T-cell (primary cell): Measurements from ENCODE around the gene HEXD. TPM values are rescaled to one million over a fixed set of nuclear protein-coding genes. Genes with fewer than 3 reads are reported as not detected.

Source experiments
- ATAC-seq, 4 experiments: fragments of 200-7000 bp in 3 of 4; fragments of 150-1000 bp in 1 of 4; cut with Tn5 transposase; replicated peaks in 1 of 4; 1 replicate in 3 of 4; 2 replicates in 1 of 4; pipeline ENCODE4 v1.10.0; 2021; ENCODE audit warnings: moderate library complexity in 3 of 4, mild to moderate bottlenecking in 2 of 4, moderate number of reproducible peaks in 1 of 4
- CTCF ChIA-PET, 2 donors: fragments of 300-600 bp; sonication (Branson Sonifier 250); formaldehyde crosslinking; loops; one replicate each; lab custom pipeline; 2022; ENCODE audit warnings: antibody characterized with exemption in 2 of 2; lab: Charles Lee
- POLR2A ChIA-PET, 2 donors: fragments of 300-600 bp; sonication (Branson Sonifier 250); formaldehyde crosslinking; loops; one replicate each; lab custom pipeline; 2022; ENCODE audit warnings: antibody characterized with exemption in 2 of 2; lab: Charles Lee
- DNase-seq, 35 experiments: peaks; one replicate each; pipeline versions ENCODE4 v3.0.0 to v3.0.0-alpha.2; 2013 to 2023
- H3K27ac ChIP-seq: one replicate; pipeline ENCODE4 v1.5.1; 2013; ENCODE audit warnings: low read length
- H3K27me3 ChIP-seq, 2 experiments: replicated peaks in 1 of 2; 1 replicate in 1 of 2; 2 replicates in 1 of 2; pipeline versions ENCODE4 v1.6.1 to v1.7.0; 2013; ENCODE audit warnings: low read length in 1 of 2, mixed read lengths in 1 of 2; ENCODE audit not compliant: control insufficient read depth in 2 of 2, insufficient read depth in 2 of 2; ENCODE audit errors: extremely low read depth in 1 of 2
- H3K36me3 ChIP-seq, 2 donors: 1 replicate in 1 of 2; 2 replicates in 1 of 2; pipeline versions ENCODE4 v1.6.1 to v1.7.0; 2013; ENCODE audit warnings: low read length in 1 of 2; ENCODE audit not compliant: control insufficient read depth in 2 of 2, insufficient read depth in 1 of 2; ENCODE audit errors: extremely low read depth in 1 of 2
- H3K4me1 ChIP-seq, 2 experiments: 1 replicate in 1 of 2; 2 replicates in 1 of 2; pipeline versions ENCODE4 v1.6.1 to v1.7.0; 2013; ENCODE audit warnings: low read length in 2 of 2, mixed read lengths in 1 of 2; ENCODE audit not compliant: insufficient read depth in 2 of 2, control insufficient read depth in 1 of 2; ENCODE audit errors: extremely low read depth in 1 of 2
- H3K4me3 ChIP-seq, 2 donors: 1 replicate in 1 of 2; 2 replicates in 1 of 2; pipeline versions ENCODE4 v1.5.1 to v1.7.0; 2013; ENCODE audit warnings: mild to moderate bottlenecking in 2 of 2, low read length in 1 of 2, moderate library complexity in 1 of 2; ENCODE audit not compliant: control insufficient read depth in 1 of 2; ENCODE audit errors: extremely low read depth in 1 of 2
- H3K9me3 ChIP-seq: 2 replicates; pipeline ENCODE4 v1.7.0; 2013
- H3K27ac Mint-ChIP-seq, 2 donors: one replicate each; pipeline ENCODE4 v1.8.0; 2020 to 2021; ENCODE audit warnings: mild to moderate bottlenecking in 2 of 2, mixed read lengths in 2 of 2
- H3K27me3 Mint-ChIP-seq, 2 donors: one replicate each; pipeline ENCODE4 v1.8.0; 2021 to 2022; ENCODE audit warnings: mixed read lengths in 2 of 2
- H3K36me3 Mint-ChIP-seq: one replicate; pipeline ENCODE4 v1.8.0; 2021; ENCODE audit warnings: mixed read lengths
- H3K4me1 Mint-ChIP-seq, 3 donors: one replicate each; pipeline ENCODE4 v1.8.0; 2020 to 2022; ENCODE audit warnings: mixed read lengths in 3 of 3, mild to moderate bottlenecking in 1 of 3
- H3K4me3 Mint-ChIP-seq, 3 donors: one replicate each; pipeline ENCODE4 v1.8.0; 2020 to 2022; ENCODE audit warnings: mild to moderate bottlenecking in 3 of 3, mixed read lengths in 3 of 3, moderate library complexity in 3 of 3
- H3K9me3 Mint-ChIP-seq, 3 donors: one replicate each; pipeline ENCODE4 v1.8.0; 2020 to 2022; ENCODE audit warnings: mixed read lengths in 3 of 3
- WGBS: methylation state at CpG from one replicate; pipeline ENCODE4 v1.1.5; 2013; ENCODE audit warnings: missing lambda C conversion rate; ENCODE audit not compliant: insufficient coverage; 5-methylcytosine and 5-hydroxymethylcytosine counted together
- total RNA-seq, 35 experiments: library from RNA in 6 of 35; stranded (reverse) in 6 of 35; fragments of 120-200 nt in 1 of 35; gene quantifications; one replicate each; pipeline versions ENCODE4 v1.2.1 to v1.2.4 and lab custom pipeline; 2013 to 2026

HEXD gene
- total RNA-seq, 5 donors from 2014 or later (not counting 1 experiment from before 2014, with no cell fraction given), result 51.2 to 128 (median 113) TPM

- H3K27me3 ChIP-seq, result no peaks in the 10 kb centered on the region
- no peak overlapping the region for H3K27ac Mint-ChIP-seq
- H3K9me3 Mint-ChIP-seq, result no peaks in the 10 kb centered on the region
- H3K36me3 Mint-ChIP-seq, result peaks cover 58% of the 10 kb centered on the region
- no peak overlapping the region for H3K27ac ChIP-seq
- no peak for DNase-seq
- no peaks in the 10 kb centered on the region for H3K27me3 Mint-ChIP-seq
- H3K4me1 ChIP-seq, result peaks cover 4 to 26% of the 10 kb centered on the region in 2 experiments
- CTCF ChIA-PET, result interaction anchor here in 1 of 2 donors (0.5 kb wide), 1 partner anchor 584 kb away, joined by 3 read pairs; no protein-coding TSS in a partner anchor
- WGBS, result 89% methylated on average over 3 of the region's 7 CpGs
- H3K4me3 Mint-ChIP-seq, result no peak overlapping the region
- peaks cover 21 to 73% of the 10 kb centered on the region in 2 donors for H3K36me3 ChIP-seq
- no peak for ATAC-seq
- H3K4me1 Mint-ChIP-seq, result peaks cover 16 to 28% (median 20%) of the 10 kb centered on the region in 3 donors
- H3K4me3 ChIP-seq, result no peak overlapping the region
- no peaks in the 10 kb centered on the region for H3K9me3 ChIP-seq
- POLR2A ChIA-PET, result no interaction called here
Observed at GRCh38 chr17:82463925-82464566, 45.9 kb downstream of the HEXD start.

GRCh38 chr17:82464567-82464929, 46.4 kb downstream of the HEXD start:
- H3K27ac Mint-ChIP-seq, result no peak overlapping the region
- ATAC-seq, result no peak
- WGBS, result 99% methylated on average over 10 of the region's 11 CpGs
- no peak overlapping the region for H3K27ac ChIP-seq
- ChIA-PET POLR2A (no interaction called here), CTCF (no interaction called here)
- H3K9me3 Mint-ChIP-seq, result no peaks in the 10 kb centered on the region
- H3K27me3 ChIP-seq, result no peaks in the 10 kb centered on the region
- H3K4me1 ChIP-seq, result peaks cover 2 to 21% of the 10 kb centered on the region in 2 experiments
- H3K4me3 ChIP-seq, result no peak overlapping the region
- no peak for DNase-seq
- peaks cover 24 to 77% of the 10 kb centered on the region in 2 donors for H3K36me3 ChIP-seq
- no peak overlapping the region for H3K4me3 Mint-ChIP-seq
- H3K9me3 ChIP-seq, result no peaks in the 10 kb centered on the region
- H3K27me3 Mint-ChIP-seq, result no peaks in the 10 kb centered on the region
- H3K36me3 Mint-ChIP-seq, result peaks cover 62% of the 10 kb centered on the region
- H3K4me1 Mint-ChIP-seq, result peaks cover 13 to 24% (median 15%) of the 10 kb centered on the region in 3 donors

GRCh38 chr17:82465023-82465603, 47.0 kb downstream of the HEXD start:
- Histone ChIP-seq H3K4me3 (no peak overlapping the region), H3K4me1 (peaks cover 0 to 16% of the 10 kb centered on the region in 2 experiments), H3K27ac (no peak overlapping the region), H3K36me3 (peaks cover 30 to 81% of the 10 kb centered on the region in 2 donors), H3K27me3 (no peaks in the 10 kb centered on the region), H3K9me3 (no peaks in the 10 kb centered on the region)
- Mint-ChIP-seq H3K27me3 (no peaks in the 10 kb centered on the region), H3K9me3 (no peaks in the 10 kb centered on the region), H3K36me3 (peaks cover 65% of the 10 kb centered on the region), H3K27ac (no peak overlapping the region), H3K4me1 (peaks cover 13 to 22% (median 13%) of the 10 kb centered on the region in 3 donors), H3K4me3 (no peak overlapping the region)
- 75% methylated on average over 1 of the region's 7 CpGs for WGBS
- CTCF ChIA-PET, result no interaction called here
- POLR2A ChIA-PET, result no interaction called here
- no peak for ATAC-seq
- DNase-seq, result no peak

- peaks cover 28 to 59% of the 10 kb centered on the region in 2 donors for H3K36me3 ChIP-seq
- peaks cover 47% of the 10 kb centered on the region for H3K36me3 Mint-ChIP-seq
- H3K9me3 Mint-ChIP-seq, result no peaks in the 10 kb centered on the region
Observed at GRCh38 chr17:82468692-82469091, 50.5 kb downstream of the HEXD start.

GRCh38 chr17:82470065-82470464, 51.9 kb downstream of the HEXD start:
- peaks cover 20 to 59% of the 10 kb centered on the region in 2 donors for H3K36me3 ChIP-seq

More at GRCh38 chr17:82468692-82469091, 50.5 kb downstream of the HEXD start:
- Histone ChIP-seq H3K4me1 (peaks cover 0 to 2% of the 10 kb centered on the region in 2 experiments), H3K9me3 (no peaks in the 10 kb centered on the region), H3K27me3 (no peaks in the 10 kb centered on the region), H3K4me3 (no peak overlapping the region), H3K27ac (no peak overlapping the region)
- 100% methylated on average over 7 of the region's 7 CpGs for WGBS
- no peak for ATAC-seq
- no peak overlapping the region for H3K4me3 Mint-ChIP-seq
- no peak for DNase-seq
- H3K27me3 Mint-ChIP-seq, result no peaks in the 10 kb centered on the region
- H3K27ac Mint-ChIP-seq, result no peak overlapping the region
- CTCF ChIA-PET, result no interaction called here
- peaks cover 0 to 5% (median 3%) of the 10 kb centered on the region in 3 donors for H3K4me1 Mint-ChIP-seq
- POLR2A ChIA-PET, result no interaction called here

GRCh38 chr17:82474223-82475010, 56.3 kb downstream of the HEXD start:
- ATAC-seq (no peak), DNase-seq (no peak)
- Histone ChIP-seq H3K27ac (no peak overlapping the region), H3K4me3 (no peak overlapping the region), H3K9me3 (no peaks in the 10 kb centered on the region), H3K36me3 (peaks cover 16 to 44% of the 10 kb centered on the region in 2 donors), H3K4me1 (no peaks in the 10 kb centered on the region), H3K27me3 (no peaks in the 10 kb centered on the region)
- ChIA-PET CTCF (no interaction called here), POLR2A (interaction anchor here in 1 of 2 donors (0.6 kb wide), 1 partner anchor 17 kb away, joined by 4 read pairs; no protein-coding TSS in a partner anchor)
- Mint-ChIP-seq H3K27me3 (no peaks in the 10 kb centered on the region), H3K27ac (no peak overlapping the region), H3K4me3 (no peak overlapping the region), H3K36me3 (peaks cover 32% of the 10 kb centered on the region), H3K9me3 (no peaks in the 10 kb centered on the region), H3K4me1 (peaks cover 0 to 9% (median 5%) of the 10 kb centered on the region in 3 donors)
- WGBS, result 100% methylated on average over 4 of the region's 11 CpGs

More at GRCh38 chr17:82470065-82470464, 51.9 kb downstream of the HEXD start:
- H3K27me3 ChIP-seq, result no peaks in the 10 kb centered on the region
- Mint-ChIP-seq H3K36me3 (peaks cover 42% of the 10 kb centered on the region), H3K27me3 (no peaks in the 10 kb centered on the region), H3K4me3 (no peak overlapping the region), H3K9me3 (no peaks in the 10 kb centered on the region), H3K4me1 (peaks cover 0 to 5% (median 3%) of the 10 kb centered on the region in 3 donors), H3K27ac (no peak overlapping the region)
- 100% methylated on average over 2 of the region's 7 CpGs for WGBS
- H3K27ac ChIP-seq, result no peak overlapping the region
- ATAC-seq, result no peak
- H3K4me1 ChIP-seq, result no peaks in the 10 kb centered on the region
- no peaks in the 10 kb centered on the region for H3K9me3 ChIP-seq
- ChIA-PET POLR2A (no interaction called here), CTCF (interaction anchor here in 1 of 2 donors (0.7 kb wide), 1 partner anchor 45 kb away, joined by 3 read pairs; no protein-coding TSS in a partner anchor)
- no peak overlapping the region for H3K4me3 ChIP-seq
- no peak for DNase-seq
